Activated CD8-positive, alpha-beta memory T cell treated with anti-CD3 and anti-CD28 coated beads for 48 hours (primary cell): ENCODE measurements around the gene CEP131.

Experiments used
- DNase-seq, 3 experiments: peaks; one replicate each; pipeline ENCODE4 v3.0.0-alpha.2; 2020; ENCODE audit warnings: low read depth in 2 of 3, low spot score in 2 of 3

CEP131 gene

DNA sequence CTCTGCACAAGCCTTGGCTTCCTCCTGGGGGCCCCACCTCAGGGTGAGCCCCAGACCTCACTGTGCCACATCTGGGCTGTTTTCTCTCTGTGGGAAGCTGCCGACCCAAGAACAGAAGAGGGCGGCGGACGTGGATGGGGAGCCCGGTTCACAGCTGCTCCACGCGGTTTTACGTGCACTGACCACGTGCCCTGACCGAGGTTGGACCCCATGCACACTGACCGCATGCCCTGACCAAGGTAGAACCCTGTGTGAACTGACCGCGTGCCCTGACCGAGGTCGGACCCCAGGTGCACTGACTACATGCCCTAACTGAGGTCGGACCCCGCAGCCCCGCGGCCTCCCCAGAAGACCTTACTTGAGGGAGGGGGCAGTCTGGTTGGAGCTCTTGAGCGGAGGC lies 19.6 kb downstream of the CEP131 start:
- no peak for DNase-seq

DNA sequence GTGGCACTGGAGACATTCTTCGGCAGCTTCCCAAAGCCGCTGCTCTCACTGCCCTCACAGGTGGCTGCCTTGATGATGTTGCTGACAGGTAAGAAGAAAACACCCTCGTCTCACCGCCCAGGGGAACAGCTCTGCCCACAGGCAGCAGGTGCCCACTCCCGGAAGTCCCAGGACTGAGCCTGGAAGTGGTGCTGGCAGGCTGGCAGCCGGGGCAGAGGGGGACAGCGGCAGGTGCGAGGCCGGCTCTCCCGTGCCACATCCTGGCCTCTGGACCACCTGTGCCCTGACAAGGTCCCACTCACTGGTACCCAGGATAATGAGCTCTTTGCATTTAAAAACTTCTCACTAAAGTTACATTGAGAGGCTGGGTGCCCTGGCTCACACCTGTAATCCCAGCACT lies 20.4 kb downstream of the CEP131 start:
- DNase-seq: no peak

DNA sequence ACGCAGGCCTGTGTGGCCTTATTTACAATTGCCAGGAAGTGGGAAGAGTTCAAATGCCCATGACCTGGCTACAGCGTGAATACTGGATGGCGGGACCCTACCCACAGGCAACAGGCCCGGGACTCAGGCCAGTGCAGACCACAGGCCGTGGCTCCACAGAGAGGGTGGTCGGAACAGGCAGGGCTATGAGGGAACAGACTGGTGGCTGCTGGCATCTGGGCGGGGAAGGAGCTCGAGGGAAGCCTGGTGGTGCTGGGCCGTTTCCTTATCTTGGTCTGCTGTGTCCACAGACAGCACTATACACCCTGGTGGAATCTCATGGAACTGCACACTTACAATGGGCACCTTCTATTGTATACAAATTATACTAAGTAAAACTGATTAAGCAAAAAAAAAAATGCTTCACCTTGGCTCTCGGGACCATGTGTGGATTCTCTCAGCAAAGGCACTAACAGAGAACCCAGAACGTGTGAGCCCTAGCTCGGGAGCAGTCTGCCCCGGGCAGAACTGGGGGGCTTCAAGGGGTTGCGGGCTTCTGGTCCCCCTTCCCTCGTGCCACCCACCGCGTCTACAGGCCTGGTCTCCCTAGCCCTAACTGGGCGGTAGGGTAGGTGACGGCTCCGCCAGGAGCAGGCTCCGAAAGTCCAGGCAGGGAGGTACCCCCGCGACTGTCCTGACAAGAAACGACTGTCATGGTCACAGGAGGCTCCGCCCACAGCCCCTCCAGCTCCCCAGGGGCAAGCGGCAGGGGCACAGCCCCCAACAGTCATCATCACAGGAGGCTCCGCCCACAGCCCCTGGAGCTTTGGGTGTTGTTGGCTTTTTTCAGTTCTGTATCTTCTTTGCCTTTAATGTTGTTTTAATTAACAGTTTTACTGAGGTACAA lies 21.8 kb downstream of the CEP131 start:
- DNase-seq: no peak

DNA sequence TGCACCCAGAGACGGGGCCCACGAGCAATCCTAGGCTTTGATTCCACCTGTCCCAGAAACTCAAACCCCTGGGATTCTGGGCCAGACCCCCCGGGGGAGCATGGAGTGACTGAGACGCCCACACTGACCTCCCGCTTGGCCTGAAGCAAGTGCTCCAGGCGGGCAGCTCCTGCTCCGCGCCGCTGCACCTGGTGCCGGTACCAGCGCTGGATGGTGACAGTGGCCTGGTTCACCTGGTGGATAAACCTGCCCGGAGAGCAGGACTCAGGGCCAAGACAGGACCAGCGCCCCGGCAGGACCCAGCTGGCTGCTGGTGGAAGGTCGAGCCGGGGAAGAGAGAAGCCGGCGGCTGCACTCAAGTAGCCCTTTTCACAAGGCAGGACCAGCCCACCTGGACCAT lies 22.6 kb downstream of the CEP131 start:
- DNase-seq: no peak

DNA sequence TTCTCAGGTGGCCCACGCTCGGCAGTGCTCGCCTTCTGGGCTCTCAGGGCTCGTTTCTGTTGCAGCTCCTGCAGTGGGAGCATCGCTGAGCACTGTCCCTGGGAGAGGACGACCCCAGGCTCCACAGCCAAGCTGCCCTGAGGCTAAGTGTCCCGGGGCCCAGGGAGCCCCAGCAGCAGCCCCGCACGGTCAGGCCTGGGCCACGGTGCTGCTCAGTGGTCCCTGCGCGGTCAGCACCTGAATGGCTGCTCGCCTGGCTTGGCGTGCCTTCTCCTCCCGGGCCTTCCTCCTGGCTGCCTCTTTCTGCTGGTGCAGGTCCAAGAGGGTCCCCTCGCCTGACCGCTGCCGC lies 23.3 kb downstream of the CEP131 start:
- DNase-seq: no peak

DNA sequence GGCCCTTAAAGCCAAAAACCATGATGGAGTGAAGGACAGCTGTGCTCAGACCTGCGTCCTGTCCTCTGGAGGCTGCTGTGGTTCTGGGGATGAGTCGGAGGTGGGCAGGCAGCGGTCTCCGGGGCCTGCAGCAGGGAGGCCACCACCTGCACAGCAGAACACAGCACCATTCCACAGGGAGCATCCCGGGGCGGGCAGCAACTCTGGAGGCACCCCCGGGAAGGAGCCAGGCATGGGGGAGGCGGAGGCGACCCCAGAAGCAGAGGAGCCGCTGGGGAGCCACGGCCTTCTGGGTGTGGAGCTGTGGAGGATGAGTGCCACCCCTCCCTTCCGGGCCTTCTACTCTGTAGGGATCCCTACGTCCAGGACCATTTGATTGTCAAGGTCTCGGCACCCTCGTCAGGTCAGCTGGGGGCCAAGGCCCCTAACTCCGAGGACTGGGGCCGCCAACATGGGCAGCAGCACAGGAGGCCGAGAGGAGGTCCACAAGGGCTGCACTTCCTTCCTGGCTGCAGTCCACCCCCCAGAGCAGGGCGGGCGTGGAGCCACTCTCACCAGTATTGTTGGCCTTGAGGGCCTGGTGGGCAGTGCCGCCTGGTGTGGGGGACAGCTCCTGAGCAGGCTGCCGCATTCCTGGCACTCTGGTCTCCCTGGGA lies 23.8 kb downstream of the CEP131 start:
- no peak for DNase-seq

DNA sequence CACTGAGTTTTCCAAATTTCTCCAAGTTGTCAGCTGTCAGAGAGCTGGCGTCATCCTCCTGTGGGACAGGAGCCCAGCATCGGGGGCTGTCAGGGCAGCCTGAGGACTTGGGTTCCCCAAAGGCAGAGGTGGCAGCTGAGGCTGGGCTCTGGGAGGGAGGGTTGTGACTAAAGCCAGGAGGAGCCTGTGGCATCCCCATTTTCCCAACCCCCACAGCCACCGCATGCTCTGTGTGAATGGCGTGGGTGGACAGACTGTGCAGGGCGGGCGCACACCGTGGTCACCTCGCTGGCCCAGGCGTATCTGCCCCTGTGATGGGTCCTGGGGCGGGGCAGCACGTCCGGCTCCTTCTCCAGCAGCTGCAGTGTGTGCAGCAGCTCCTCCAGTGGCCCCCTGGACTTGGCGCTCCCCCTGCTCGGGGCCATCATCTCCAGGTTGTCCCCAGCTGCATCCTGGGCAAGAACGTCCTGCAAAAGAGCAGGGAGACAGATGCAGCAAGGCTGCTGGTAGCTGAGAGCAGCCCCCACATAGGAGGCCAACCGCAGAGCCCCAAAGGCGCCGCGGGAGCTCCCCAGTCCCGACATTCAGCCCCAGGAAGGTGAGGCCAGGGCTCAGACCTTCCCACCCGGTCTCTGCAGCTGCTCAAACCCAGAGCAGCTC lies 24.8 kb downstream of the CEP131 start:
- DNase-seq: no peak

DNA sequence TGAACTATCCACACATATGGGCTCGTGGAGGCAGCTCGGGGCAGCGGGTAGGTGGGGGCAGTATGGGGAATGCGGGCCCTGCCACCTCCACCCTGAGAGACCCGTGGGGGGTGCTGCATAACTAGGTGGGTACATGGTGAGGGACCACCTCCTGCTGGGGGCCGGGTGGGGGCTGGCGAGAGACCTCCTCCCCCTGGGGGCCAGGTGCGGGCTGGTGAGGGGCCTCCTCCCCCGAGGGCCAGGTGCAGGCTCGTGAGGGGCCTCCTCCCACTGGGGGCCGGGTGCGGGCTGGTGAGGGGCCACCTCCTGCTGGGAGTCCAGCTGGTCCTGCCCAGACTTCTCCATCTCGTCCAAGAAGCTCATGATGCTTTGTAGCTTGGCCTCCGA lies 25.4 kb downstream of the CEP131 start:
- DNase-seq: no peak

DNA sequence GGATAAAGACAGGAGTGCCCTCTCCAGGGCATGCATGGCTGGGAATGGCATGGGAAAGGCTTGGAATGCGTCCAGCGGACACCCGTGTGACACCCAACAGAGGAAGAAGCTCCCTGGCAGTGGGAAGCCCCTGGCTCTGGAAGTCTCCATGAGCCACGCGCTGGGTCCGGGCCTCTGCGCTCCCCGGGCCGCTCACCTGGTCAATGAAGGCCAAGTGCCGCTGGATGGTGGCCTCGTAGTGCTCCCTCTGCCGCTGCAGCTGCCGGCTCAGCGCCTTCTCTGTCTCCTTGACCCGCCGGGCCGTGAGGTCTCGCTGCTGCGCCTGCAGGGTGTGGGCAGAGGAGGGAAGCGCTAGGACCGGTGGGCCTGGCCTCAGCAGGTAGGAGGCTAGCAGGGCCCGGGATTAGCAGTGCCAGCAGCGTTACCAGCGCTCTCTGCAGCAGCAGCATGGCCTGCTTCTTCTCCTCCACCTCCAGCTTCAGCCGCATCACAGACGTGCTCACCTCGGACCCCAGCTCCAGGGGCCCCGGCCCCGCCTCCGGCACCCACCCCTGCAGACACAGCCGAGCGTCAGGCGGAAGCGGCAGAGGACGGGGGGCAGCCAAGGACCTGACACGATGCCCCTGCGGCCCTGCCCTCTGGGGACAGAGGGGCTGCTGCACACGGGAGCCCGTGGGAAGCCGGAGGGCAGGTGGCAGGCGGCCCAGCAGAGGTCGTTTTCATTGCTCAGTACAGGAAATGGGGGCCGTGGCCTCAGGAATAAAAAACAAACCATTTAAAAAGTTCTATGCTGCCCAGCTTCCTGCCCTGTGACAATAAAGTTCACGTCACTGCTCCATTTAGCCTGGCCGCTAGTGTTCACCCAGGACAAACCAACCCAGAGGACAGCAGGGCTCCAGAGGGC lies 26.0 kb downstream of the CEP131 start:
- DNase-seq: no peak

DNA sequence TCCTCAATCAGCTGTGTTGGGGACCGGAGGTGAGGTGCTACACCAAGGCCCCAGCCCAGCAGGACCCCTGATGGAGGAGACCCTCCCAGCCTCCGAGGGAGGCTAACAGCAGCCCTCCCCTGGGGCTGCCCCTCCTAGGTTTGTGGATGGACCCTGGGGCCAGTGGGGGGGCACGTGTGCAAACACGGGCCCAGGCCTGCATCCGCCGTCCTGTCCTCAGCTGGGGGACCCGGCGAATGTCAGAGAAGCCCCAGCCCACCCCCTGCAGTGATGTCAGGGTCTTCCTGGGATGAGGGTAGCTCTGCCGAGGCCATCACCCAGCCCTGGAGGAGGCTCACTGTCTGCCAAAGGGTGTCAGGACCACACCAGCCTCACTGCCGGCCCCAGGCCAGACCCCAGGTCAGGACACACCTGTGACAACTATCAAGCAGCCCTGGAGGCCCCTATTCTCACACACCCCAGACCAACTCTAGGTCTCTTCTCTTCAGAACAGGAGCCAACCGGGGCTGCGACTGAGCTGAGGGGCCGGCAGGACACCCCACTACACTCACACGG lies 26.7 kb downstream of the CEP131 start:
- no peak for DNase-seq

DNA sequence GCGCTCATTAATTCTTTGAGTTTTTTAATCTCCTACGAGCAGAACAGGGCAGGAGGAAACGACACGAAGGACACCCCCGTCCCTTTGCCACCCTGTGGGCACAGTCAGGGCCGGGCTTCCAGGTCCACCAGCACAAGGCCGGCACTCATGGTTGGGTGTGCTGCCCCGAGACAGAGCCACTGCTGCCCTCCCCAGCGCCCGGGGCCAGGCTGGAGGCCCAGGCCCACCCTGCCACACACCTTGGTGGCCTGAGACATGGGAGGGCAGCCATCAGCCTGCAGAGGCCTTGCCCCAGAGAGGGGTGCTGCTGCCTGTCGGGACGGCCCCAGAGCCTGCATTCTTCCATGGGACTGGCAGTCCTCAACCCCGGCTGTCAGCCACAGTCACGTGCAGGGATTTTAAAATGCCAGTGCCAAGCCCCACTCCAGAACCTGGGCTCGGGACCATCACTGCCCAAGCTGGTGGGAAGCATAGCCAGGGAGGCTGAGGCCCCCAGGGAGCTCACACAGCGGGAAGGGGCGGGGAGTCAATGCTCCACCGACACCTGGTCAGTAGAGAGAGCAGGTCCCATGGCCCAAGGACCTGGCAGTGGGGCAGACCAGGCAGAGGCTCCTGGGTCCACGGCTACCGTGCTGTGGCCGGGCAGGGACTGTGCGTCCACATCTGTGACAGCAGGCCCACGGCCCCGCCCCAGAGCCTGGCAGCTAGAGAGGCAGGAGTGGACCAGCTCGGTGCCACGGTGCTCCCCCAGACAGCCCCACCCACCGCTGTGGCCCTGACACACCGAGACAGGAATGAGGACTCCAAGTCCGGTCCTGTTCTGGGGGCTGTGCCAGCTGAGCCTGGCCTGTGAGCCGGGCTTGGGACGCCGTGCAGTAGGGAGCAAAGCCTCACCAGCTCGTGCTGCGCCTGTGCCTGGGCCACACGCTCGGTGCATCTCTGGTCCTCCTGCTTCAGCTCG lies 27.5 kb downstream of the CEP131 start:
- no peak for DNase-seq

DNA sequence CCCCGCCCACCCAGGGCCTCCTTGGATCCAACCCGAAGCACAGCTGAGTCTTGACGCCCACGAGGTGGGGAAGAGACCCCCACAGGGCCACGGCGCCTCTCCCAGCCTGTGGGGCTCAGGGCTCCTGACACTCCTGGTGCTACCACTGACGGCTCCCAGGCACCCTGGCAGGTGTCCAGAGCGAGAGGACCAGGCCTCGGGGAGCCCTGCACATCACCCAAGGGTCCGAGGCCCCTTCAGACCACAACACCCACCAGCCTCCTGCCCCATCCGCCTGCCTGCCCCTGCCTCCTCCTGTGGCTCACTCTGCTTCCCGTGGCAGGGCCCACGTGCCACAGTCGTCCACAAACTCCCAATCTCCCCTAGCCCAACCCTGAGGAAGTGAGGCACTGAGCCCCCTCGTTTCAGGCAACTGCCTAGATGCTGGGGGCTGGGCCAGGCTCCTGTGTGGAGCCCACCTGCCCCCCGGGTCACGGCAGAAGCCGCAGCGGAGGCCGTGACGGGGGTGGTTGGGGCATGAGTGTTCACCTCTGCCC lies 28.5 kb downstream of the CEP131 start:
- DNase-seq: no peak

DNA sequence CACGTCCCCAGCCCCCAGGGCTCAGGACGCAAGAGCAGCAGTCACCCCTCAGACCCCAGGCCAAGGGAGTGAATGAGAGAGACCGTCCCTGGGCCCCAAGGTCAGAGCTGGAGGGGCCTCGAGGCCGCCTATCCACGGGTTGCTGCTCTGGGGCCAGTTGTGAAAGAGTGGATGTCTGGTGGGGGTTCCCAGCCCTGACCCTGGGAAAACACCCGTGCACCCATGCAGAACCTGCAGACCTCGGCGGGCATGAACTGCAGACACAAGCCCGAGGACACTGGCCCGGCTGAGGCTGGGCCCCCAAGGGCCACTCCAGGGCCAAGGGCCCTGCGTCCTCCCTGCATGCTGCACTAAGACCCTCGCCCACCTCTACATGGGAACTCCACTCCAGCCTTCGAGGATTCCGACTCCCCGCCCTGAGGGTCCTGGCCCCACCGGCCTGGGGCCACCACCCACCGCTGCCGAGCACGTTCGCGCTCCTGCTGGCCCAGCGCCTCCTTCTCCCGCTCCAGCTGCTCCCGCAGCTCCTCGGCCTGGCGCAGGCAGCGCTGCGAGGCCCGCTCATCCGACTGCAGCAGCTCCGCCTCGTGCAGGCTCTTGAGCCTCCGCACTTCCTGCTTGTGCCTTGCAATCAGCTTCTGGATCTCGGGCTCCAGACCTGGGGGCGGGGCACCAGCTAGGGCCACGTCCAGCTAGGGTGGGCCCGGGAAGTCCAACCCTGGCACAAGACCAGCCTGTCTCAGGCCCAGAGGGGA lies 29.1 kb downstream of the CEP131 start:
- DNase-seq: no peak

DNA sequence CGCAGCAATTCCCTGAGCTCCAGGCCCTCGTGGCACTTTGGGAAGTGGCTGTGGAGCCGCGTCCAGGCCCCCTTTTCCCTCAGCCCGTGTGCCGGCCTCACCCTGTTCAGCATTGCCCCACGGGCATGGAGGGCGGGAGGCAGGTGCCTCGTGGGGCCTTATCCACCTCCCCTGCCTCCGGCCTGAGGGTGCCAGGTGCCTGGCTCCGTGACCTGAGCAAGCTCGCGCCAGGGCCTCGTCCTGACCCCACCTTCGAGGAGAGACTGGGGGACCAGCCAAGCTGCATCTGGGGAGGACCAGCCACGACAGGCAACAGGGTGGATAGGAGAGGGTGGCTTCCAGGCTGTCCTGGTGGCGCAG lies 29.7 kb downstream of the CEP131 start:
- no peak for DNase-seq

DNA sequence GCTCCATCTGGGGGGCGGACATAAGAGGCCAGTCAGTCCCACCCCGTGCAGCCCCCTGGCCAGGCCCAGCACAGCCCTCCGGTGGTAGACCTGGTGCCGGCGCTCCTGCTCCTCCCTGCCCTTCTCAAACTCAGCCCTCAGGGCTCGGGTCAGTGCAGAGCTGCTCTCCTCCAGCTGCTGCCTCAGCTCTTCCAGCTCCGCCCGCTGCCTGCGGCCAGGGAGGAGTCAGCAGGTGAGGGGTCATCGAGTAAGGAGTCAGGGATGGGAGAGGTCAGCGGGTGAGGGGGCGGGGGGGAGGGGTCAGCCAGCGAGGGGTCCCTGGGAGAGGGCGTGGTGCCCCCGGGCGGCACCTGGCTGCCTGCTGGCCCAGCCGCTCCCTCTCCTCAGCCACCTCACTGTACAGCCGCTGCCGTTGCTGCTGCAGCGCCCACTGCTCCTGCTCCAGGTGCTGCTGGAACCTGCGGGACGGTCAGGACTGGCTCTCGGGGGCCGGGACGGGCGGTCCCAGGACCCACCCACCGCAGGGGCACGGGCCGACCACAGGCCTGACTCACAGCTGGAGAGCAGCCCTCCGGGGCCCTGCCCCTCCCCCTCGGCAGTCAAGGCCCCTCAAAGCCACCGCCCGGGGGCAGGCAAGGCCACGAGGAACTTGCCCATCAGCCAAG lies 30.2 kb downstream of the CEP131 start:
- no peak for DNase-seq

DNA sequence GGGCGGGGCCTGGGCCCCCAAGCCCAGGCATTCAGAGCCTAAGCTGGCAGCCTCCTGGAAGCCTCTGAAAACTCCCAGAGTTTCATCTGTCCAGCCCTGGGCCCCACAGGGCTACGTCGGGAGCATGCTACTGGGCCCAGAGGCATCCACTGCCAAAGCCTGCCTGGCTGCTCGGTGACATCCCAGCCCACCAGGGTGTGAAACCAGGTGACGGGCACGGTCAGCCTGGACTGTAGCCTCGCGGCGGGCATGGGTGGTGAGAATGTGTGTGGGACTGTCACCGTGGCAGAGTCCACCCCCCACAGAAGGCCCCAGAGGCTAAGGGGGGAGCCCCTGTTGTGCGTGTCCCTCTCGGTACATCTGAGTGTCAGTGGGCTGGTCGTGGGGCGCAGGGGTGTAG lies 31.1 kb downstream of the CEP131 start:
- DNase-seq: no peak

DNA sequence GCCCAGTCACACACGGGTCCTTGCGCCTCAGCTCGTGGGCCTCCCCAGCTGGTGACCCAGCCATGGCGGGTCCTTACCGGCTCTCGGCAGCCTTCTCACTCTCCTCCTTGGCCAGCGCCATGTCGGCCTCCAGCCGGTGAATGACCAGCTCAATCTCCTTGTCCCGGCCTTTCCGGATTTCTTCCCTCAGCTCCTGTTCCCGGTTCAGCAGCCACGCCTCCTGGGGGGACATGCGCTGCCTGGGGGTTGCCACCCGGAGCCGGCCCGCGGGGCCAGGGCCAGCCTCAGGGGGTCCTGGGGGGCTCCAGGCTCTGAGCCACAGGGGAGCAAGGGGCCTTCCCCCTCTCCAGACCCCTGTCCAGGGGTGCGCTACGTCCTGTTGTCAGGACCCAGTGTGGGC lies 31.6 kb downstream of the CEP131 start:
- DNase-seq: no peak

DNA sequence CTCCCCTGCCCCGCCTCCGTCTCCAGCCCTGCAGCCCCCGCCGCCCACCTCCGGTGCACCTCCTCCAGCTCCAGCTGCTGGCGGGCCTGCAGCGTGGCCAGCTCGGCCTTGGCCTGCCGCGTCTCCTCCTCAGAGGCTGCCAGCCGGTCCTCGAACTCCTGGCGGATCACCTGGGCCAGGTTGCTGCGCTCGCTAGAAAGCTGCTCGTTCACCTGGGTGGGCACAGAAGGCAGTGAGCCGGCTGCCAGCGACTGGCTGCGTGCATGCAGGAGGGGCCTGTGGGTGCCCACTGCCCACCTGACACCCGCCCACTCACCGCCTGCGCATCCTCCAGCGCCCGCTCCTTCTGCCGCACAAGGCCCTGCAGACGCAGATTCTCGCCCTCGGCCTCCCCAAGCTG lies 32.2 kb downstream of the CEP131 start:
- DNase-seq: no peak
